ENCODE measurements around the gene AATK. TPM values are rescaled to one million over a fixed set of nuclear protein-coding genes. Genes with fewer than 3 reads are reported as not detected.

AATK gene
- total RNA-seq, 1 donor from 2014 or later, result 0.20 TPM

GRCh38 chr17:81113158-81113724 is 52.8 kb downstream of the AATK start:
- DNase-seq (ENCODE audit: low read depth), result no peak

- no peak for DNase-seq (ENCODE audit: low read depth)
These were observed 53.6 kb downstream of the AATK start for GRCh38 chr17:81112450-81112849.

GRCh38 chr17:81111066-81111465 is 55.0 kb downstream of the AATK start:
- DNase-seq (ENCODE audit: low read depth), result no peak

GRCh38 chr17:81110488-81111040 is 55.5 kb downstream of the AATK start:
- DNase-seq (ENCODE audit: low read depth), result no peak

- DNase-seq (ENCODE audit: low read depth), result no peak
These were observed 56.1 kb downstream of the AATK start for GRCh38 chr17:81109957-81110356.

- no peak for DNase-seq (ENCODE audit: low read depth)
These were observed 57.8 kb downstream of the AATK start for GRCh38 chr17:81108220-81108619.

GRCh38 chr17:81106716-81107115 is 59.3 kb downstream of the AATK start:
- DNase-seq (ENCODE audit: low read depth), result no peak

- DNase-seq (ENCODE audit: low read depth), result no peak
These were observed 62.6 kb downstream of the AATK start for GRCh38 chr17:81103379-81103778.

- no peak for DNase-seq (ENCODE audit: low read depth)
These were observed 63.2 kb downstream of the AATK start for GRCh38 chr17:81102869-81103268.

GRCh38 chr17:81102352-81102751 is 63.7 kb downstream of the AATK start:
- no peak for DNase-seq (ENCODE audit: low read depth)

- DNase-seq (ENCODE audit: low read depth), result peak; percentile 48
These were observed 64.3 kb downstream of the AATK start for GRCh38 chr17:81101614-81102306.

GRCh38 chr17:81100668-81101067 is 65.4 kb downstream of the AATK start:
- no peak for DNase-seq (ENCODE audit: low read depth)

- no peak for DNase-seq (ENCODE audit: low read depth)
These were observed 66.1 kb downstream of the AATK start for GRCh38 chr17:81099888-81100287.

GRCh38 chr17:81097943-81098308 is 68.1 kb downstream of the AATK start:
- peak; percentile 45 for DNase-seq (ENCODE audit: low read depth)

GRCh38 chr17:81097134-81097942 is 68.7 kb downstream of the AATK start:
- peak; percentile 49 for DNase-seq (ENCODE audit: low read depth)

GRCh38 chr17:81096741-81097133 is 69.3 kb downstream of the AATK start:
- peak; percentile 42 for DNase-seq (ENCODE audit: low read depth)

GRCh38 chr17:81095383-81095762 is 70.6 kb downstream of the AATK start:
- no peak for DNase-seq (ENCODE audit: low read depth)

- peak; percentile 100 for DNase-seq (ENCODE audit: low read depth)
These were observed 71.3 kb downstream of the AATK start for GRCh38 chr17:81094509-81095382.

GRCh38 chr17:81093619-81094508 is 72.2 kb downstream of the AATK start:
- DNase-seq (ENCODE audit: low read depth), result no peak

- no peak for DNase-seq (ENCODE audit: low read depth)
These were observed 73.4 kb downstream of the AATK start for GRCh38 chr17:81092518-81093095.
